Natural killer cell (primary cell): Measurements from ENCODE around the gene CCDC85C. TPM values are rescaled to one million over a fixed set of nuclear protein-coding genes. Genes with fewer than 3 reads are reported as not detected.

Experiments used
- ATAC-seq, 3 donors: fragments of 150-1000 bp in 2 of 3; fragments of 200-7000 bp in 1 of 3; cut with Tn5 transposase; 1 replicate in 1 of 3; 2 replicates in 2 of 3; pipeline ENCODE4 v1.10.0; 2021; ENCODE audit warnings: mild to moderate bottlenecking in 2 of 3, moderate library complexity in 2 of 3
- DNase-seq, 2 donors: peaks; one replicate each; pipeline versions ENCODE4 v3.0.0 to v3.0.0-alpha.2; 2013 to 2021; ENCODE audit warnings: mixed read lengths in 1 of 2
- H3K27ac ChIP-seq: one replicate; pipeline ENCODE4 v1.5.1; 2013; ENCODE audit warnings: mild to moderate bottlenecking, low read length
- H3K27me3 ChIP-seq: one replicate; pipeline ENCODE4 v1.6.1; 2013; ENCODE audit warnings: low read length; ENCODE audit not compliant: control insufficient read depth, insufficient read depth
- H3K36me3 ChIP-seq: one replicate; pipeline ENCODE4 v1.6.1; 2013; ENCODE audit warnings: low read length; ENCODE audit not compliant: control insufficient read depth, insufficient read depth
- H3K4me1 ChIP-seq: one replicate; pipeline ENCODE4 v1.6.1; 2013; ENCODE audit warnings: low read length; ENCODE audit not compliant: control insufficient read depth, insufficient read depth
- H3K4me3 ChIP-seq: one replicate; pipeline ENCODE4 v1.5.1; 2013; ENCODE audit warnings: low read length
- H3K9me3 ChIP-seq: one replicate; pipeline ENCODE4 v1.6.1; 2013; ENCODE audit warnings: low read length; ENCODE audit not compliant: control insufficient read depth, insufficient read depth
- H3K27ac Mint-ChIP-seq, 2 donors: one replicate each; pipeline ENCODE4 v1.8.0; 2022; ENCODE audit warnings: mild to moderate bottlenecking in 2 of 2, mixed read lengths in 2 of 2, moderate library complexity in 1 of 2
- H3K27me3 Mint-ChIP-seq, 2 donors: one replicate each; pipeline ENCODE4 v1.8.0; 2022; ENCODE audit warnings: low read depth in 2 of 2, mixed read lengths in 2 of 2
- H3K36me3 Mint-ChIP-seq: one replicate; pipeline ENCODE4 v1.8.0; 2022; ENCODE audit warnings: mixed read lengths
- H3K4me1 Mint-ChIP-seq, 2 donors: one replicate each; pipeline ENCODE4 v1.8.0; 2022; ENCODE audit warnings: mixed read lengths in 2 of 2
- H3K4me3 Mint-ChIP-seq: one replicate; pipeline ENCODE4 v1.8.0; 2022; ENCODE audit warnings: mild to moderate bottlenecking, moderate library complexity, mixed read lengths
- H3K9me3 Mint-ChIP-seq, 2 donors: one replicate each; pipeline ENCODE4 v1.8.0; 2022; ENCODE audit warnings: mixed read lengths in 2 of 2
- WGBS: methylation state at CpG from one replicate; pipeline ENCODE4 v1.1.7; 2013; ENCODE audit warnings: missing lambda C conversion rate; ENCODE audit not compliant: insufficient coverage; 5-methylcytosine and 5-hydroxymethylcytosine counted together
- intact Hi-C: fragments of 100-400 bp; cut with micrococcal nuclease; formaldehyde crosslinking; loops from one replicate; pipeline ENCODE4 v1.14.2; 2022
- total RNA-seq, 4 donors: library from RNA; stranded (reverse); fragments of 120-200 nt in 1 of 4; gene quantifications; one replicate each; pipeline versions ENCODE4 v1.2.3 to v1.2.4, GENCODE V29; 2013 to 2022
- TF ChIP-seq, protein P1 (sequence below): fragments of 200-600 bp; IDR thresholded peaks from one replicate; pipeline ENCODE4 v1.8.0; 2022; ENCODE audit warnings: antibody characterized with exemption

Gene CCDC85C
- total RNA-seq, 3 donors from 2014 or later (not counting 1 experiment from before 2014, with no cell fraction given), result 0.73 to 4.3 (median 2.8) TPM

DNA sequence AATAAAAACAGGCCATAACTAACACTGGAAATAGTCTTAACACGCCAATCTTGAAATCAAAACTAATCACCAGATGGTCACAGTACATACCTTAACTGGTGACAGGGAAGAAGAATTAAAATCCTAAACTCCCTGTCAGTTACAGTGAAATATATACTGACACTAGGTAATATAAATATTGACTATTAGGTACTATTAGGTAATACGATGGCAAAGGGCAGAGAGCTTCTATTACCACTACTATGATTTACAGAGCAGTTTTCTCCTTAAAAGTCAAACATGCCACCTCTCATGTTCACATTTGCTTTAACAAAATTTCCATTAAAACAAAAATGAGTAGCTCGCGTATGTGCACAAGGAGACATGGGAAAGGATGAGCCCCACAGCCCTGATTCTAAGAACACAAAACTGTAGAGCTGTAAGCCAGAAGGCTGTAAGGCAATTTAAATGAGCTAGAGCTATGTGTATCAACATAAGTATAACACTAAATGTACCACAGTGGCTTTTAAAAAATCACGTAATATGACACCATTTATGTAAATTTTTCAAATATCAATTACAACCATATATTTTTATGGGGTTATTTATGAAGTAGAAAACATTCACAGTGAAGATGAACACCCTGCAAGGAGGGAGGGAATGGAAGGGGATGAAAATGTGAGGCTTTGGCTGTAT, 142.5 kb downstream of the CCDC85C start:
- Mint-ChIP-seq H3K27ac (peak overlapping the region; percentile 67 to 91), H3K9me3 (no peaks in the 10 kb centered on the region), H3K36me3 (peaks cover 36% of the 10 kb centered on the region), H3K4me1 (peaks cover 47 to 58% of the 10 kb centered on the region in 2 donors), H3K27me3 (no peaks in the 10 kb centered on the region), H3K4me3 (peak overlapping the region; percentile 82)
- ATAC-seq (no peak), DNase-seq (no peak)
- Histone ChIP-seq H3K4me1 (peaks cover 19% of the 10 kb centered on the region), H3K9me3 (no peaks in the 10 kb centered on the region), H3K36me3 (peaks cover 69% of the 10 kb centered on the region), H3K4me3 (no peak overlapping the region), H3K27ac (no peak overlapping the region), H3K27me3 (no peaks in the 10 kb centered on the region)
- TF ChIP-seq, protein P1, sequence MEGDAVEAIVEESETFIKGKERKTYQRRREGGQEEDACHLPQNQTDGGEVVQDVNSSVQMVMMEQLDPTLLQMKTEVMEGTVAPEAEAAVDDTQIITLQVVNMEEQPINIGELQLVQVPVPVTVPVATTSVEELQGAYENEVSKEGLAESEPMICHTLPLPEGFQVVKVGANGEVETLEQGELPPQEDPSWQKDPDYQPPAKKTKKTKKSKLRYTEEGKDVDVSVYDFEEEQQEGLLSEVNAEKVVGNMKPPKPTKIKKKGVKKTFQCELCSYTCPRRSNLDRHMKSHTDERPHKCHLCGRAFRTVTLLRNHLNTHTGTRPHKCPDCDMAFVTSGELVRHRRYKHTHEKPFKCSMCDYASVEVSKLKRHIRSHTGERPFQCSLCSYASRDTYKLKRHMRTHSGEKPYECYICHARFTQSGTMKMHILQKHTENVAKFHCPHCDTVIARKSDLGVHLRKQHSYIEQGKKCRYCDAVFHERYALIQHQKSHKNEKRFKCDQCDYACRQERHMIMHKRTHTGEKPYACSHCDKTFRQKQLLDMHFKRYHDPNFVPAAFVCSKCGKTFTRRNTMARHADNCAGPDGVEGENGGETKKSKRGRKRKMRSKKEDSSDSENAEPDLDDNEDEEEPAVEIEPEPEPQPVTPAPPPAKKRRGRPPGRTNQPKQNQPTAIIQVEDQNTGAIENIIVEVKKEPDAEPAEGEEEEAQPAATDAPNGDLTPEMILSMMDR, result no peak
- WGBS, result 93% methylated on average over 2 of the region's 5 CpGs
- intact Hi-C loops, result no loop called here

DNA sequence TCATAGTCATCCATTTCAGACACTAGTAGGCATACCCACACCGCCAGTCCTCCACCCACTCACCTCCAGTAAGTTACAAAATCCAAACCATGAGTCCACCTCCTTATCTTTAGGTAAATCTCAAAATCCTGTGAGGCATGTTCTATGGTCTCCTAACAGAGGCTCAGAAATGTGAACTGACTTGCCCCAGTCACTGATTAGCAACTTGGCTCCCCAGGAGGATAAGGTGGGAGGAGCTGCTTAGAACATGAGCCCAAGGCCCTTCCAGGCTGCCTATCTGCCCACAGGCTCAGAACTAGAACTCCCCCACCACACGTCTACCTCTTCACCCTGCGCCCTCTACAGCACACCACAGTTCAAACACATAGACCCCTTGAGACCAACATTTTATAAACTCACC, 143.2 kb downstream of the CCDC85C start:
- peak overlapping the region; percentile 48 to 91 for H3K27ac Mint-ChIP-seq
- peak overlapping the region; percentile 2 for H3K4me3 Mint-ChIP-seq
- DNase-seq (no peak), ATAC-seq (peak in 1 of 3 donors; percentile 32)
- H3K27me3 Mint-ChIP-seq, result no peaks in the 10 kb centered on the region
- intact Hi-C loops, result no loop called here
- TF ChIP-seq, protein P1, result no peak
- H3K4me1 Mint-ChIP-seq, result peaks cover 43 to 54% of the 10 kb centered on the region in 2 donors
- Histone ChIP-seq H3K4me3 (no peak overlapping the region), H3K27me3 (no peaks in the 10 kb centered on the region), H3K9me3 (no peaks in the 10 kb centered on the region), H3K27ac (no peak overlapping the region), H3K36me3 (peaks cover 74% of the 10 kb centered on the region), H3K4me1 (peaks cover 15% of the 10 kb centered on the region)
- 90% methylated on average over 3 of the region's 3 CpGs for WGBS
- H3K9me3 Mint-ChIP-seq, result no peaks in the 10 kb centered on the region
- H3K36me3 Mint-ChIP-seq, result peaks cover 37% of the 10 kb centered on the region

DNA sequence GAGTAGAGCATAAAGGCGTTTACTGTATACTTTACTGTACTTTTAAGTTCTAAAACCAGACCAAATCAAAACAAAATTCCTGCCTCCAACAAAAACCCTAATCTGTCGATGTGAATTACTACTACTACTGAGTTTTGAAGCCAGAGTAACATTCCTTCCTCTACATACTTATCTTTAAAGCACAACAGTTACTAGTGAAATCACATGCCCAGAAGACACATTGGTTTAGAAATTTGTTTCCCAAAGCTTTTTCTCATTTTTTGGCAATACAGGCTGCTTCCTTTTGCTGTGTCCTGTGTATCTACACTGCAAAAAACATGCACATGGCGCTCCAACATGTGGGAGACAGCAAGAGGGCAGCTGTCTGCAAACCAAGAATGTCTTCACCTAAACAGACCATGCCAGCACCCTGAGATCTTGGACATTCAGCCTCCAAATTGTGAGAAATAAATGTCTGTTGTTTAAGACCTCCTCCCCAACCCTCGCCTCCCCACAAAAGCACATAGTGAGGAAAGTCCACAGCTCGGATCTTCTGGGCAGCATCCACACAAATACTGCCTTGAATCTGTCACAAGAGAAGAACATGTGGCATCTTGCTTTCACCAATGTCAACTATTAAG, 144.4 kb downstream of the CCDC85C start:
- no peak overlapping the region for H3K4me3 Mint-ChIP-seq
- no peak overlapping the region for H3K4me3 ChIP-seq
- peaks cover 75% of the 10 kb centered on the region for H3K36me3 ChIP-seq
- H3K9me3 Mint-ChIP-seq, result no peaks in the 10 kb centered on the region
- H3K36me3 Mint-ChIP-seq, result peaks cover 37% of the 10 kb centered on the region
- peak overlapping the region; percentile 33 to 91 for H3K27ac Mint-ChIP-seq
- no peak for ATAC-seq
- intact Hi-C loops, result no loop called here
- H3K4me1 ChIP-seq, result peaks cover 7% of the 10 kb centered on the region
- H3K9me3 ChIP-seq, result no peaks in the 10 kb centered on the region
- H3K27me3 Mint-ChIP-seq, result no peaks in the 10 kb centered on the region
- H3K4me1 Mint-ChIP-seq, result peaks cover 45 to 50% of the 10 kb centered on the region in 2 donors
- DNase-seq, result no peak
- WGBS, result 97% methylated on average over 5 of the region's 5 CpGs
- no peaks in the 10 kb centered on the region for H3K27me3 ChIP-seq
- TF ChIP-seq, protein P1, result no peak
- H3K27ac ChIP-seq, result no peak overlapping the region
